ENCODE measurements around the gene LRMDA.

DNA sequence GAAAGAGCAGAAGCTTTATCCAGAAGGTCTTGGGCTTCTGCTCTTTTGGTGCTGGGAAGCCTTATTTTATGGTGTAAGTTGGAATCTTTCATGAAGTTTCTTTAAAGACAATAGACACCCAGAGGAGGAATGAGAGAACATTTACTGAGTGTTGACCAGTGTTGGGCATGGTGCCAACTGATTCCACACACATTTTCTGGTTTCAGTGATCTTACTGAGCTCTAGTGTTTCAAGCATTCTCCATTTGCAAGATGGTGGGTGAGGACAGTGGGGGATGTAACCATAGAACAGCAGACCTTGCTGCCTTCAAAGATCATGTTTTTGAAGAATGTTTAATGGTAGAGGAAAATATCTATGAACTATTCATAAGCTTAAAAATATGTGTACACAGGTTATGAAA lies 114.6 kb downstream of the LRMDA start:
- no peak for TF ChIP-seq CTCF (IDR thresholded peaks at IDR 0.05 in 2 of 3, conservative IDR thresholded peaks at IDR 0.05 in 1 of 3; ENCODE audit: borderline replicate concordance in 1 of 3, insufficient read depth in 1 of 3, low read depth in 2 of 3, low read length in 2 of 3)
- TF ChIP-seq SIN3A (IDR thresholded peaks at IDR 0.05; ENCODE audit: low read depth): no peak
- no peak for TF ChIP-seq CBX3 (IDR thresholded peaks at IDR 0.05; ENCODE audit: low read depth)
- TF ChIP-seq CEBPB (IDR thresholded peaks at IDR 0.05; ENCODE audit: low read depth): no peak
- TF ChIP-seq FOSL1 (IDR thresholded peaks at IDR 0.05; ENCODE audit: low read depth): no peak
- no peak for TF ChIP-seq EZH2 (IDR thresholded peaks at IDR 0.05)
- TF ChIP-seq POLR2A (IDR thresholded peaks at IDR 0.05; ENCODE audit: borderline replicate concordance, extremely low read depth, insufficient read depth, insufficient read length): no peak
- no peak for TF ChIP-seq EZH2phosphoT487 (IDR thresholded peaks at IDR 0.05; ENCODE audit: borderline replicate concordance)
- no peak for TF ChIP-seq TCF7L2 (IDR thresholded peaks at IDR 0.05; ENCODE audit: borderline replicate concordance, extremely low read depth, insufficient read depth, insufficient read length)
- TF ChIP-seq REST (IDR thresholded peaks at IDR 0.05; ENCODE audit: low read depth): no peak
- TF ChIP-seq EGR1 (IDR thresholded peaks at IDR 0.05; ENCODE audit: low read depth): no peak
- TF ChIP-seq ATF3 (IDR thresholded peaks at IDR 0.05): no peak
- TF ChIP-seq POLR2AphosphoS5 (IDR thresholded peaks at IDR 0.05; ENCODE audit: low read depth, low read length): no peak

Measured in HCT116 (cell line).